Measurements from ENCODE around the gene UBE2D2. TPM values are rescaled to one million over a fixed set of nuclear protein-coding genes. Genes with fewer than 3 reads are reported as not detected.

Gene UBE2D2
- polyA plus RNA-seq, 1 donor from 2014 or later: 118 TPM

DNA sequence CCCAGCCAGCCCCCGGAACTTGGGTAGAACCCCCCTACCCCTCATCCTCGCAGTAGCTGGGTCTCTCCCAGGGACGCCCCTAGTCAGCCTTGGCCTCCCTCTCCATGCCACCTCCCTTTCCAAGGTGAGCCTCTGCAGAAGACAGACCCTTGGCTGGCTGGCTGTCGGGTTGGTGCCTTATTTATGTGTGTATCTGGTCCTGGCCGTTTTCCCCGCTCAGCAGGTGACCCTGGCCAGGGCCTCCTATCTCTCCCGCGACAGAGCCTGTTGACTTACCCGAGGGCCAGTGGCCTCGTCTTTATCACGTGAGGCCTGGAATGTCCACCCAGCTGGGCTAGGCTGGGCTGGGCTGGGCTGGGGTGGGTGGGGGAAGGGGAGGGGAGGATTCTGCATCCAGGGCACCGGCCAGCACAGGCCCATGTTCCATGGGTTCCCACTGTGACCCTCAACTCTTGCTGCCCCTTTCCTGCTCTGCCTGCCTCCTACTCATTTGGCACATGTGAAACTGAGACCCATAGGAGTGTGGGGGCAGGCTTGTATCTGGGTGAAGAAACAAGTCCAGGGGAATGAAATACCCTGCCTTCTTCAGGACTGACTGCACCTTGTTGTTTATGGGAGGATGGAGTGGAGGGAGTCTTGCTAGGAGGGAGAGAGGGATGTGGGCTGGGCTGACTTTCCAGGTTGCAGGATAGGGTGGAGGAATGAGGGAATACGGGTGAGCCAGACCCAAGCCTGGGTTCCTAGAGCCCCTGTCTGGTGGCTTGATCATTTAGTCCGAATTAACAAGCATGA is 90.1 kb downstream of the UBE2D2 start (continued):
- TF ChIP-seq, protein P1, sequence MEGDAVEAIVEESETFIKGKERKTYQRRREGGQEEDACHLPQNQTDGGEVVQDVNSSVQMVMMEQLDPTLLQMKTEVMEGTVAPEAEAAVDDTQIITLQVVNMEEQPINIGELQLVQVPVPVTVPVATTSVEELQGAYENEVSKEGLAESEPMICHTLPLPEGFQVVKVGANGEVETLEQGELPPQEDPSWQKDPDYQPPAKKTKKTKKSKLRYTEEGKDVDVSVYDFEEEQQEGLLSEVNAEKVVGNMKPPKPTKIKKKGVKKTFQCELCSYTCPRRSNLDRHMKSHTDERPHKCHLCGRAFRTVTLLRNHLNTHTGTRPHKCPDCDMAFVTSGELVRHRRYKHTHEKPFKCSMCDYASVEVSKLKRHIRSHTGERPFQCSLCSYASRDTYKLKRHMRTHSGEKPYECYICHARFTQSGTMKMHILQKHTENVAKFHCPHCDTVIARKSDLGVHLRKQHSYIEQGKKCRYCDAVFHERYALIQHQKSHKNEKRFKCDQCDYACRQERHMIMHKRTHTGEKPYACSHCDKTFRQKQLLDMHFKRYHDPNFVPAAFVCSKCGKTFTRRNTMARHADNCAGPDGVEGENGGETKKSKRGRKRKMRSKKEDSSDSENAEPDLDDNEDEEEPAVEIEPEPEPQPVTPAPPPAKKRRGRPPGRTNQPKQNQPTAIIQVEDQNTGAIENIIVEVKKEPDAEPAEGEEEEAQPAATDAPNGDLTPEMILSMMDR (IDR thresholded peaks at IDR 0.05; ENCODE audit: poor library complexity, severe bottlenecking): no peak
- no peak for TF ChIP-seq SMC3 (conservative IDR thresholded peaks at IDR 0.05; ENCODE audit: poor library complexity)

DNA sequence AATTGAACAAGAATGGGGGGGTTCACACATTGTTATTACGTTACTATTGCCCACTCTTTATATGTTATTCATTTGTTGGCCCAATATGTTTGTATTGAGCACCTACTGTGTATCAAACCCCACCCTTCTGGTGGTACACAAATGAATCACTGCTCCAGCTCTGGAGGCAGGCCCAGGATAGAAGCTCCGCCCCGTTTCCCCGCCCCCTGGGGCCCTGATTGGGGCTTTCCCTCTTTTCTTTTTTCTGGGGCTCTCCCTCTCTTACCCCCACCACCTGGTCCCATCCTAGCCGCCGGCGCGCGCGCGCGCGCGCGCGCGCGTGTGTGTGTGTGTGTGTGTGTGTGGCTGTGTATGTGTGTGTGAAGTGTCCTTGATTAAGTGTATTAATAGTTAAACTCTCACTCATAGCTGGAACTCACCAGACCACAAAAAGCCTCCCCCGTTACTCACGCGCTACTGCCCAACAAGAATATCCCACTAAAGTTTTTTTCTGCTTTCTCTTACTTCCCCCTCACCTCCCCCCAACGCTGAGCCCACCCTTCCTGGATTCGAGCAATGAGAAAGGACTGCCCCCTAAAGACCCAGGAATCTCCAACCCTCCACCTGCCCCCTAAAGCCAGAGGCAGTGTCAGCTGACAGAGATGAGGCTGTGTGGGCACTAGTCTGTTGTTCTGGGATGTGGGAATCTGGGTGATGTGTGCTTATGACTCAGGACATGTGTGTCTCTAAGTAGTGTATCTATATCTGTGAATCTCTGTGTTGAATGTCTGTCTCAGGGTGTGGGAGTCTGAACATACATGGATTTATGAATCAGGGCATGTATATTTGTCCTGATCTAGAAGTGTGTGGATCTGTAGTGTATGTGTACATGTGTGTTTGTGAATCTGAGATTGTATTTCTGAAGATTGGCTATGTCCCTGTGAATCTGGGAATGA is 91.0 kb downstream of the UBE2D2 start:
- peaks cover 52% of the 10 kb centered on the region for H3K79me2 ChIP-seq (replicated peaks; ENCODE audit: insufficient read depth, low read length)

More for the DNA sequence above, 91.0 kb downstream of the UBE2D2 start:
- TF ChIP-seq EP300 (conservative IDR thresholded peaks at IDR 0.05; ENCODE audit: poor library complexity, severe bottlenecking) (no peak), SMC3 (conservative IDR thresholded peaks at IDR 0.05; ENCODE audit: poor library complexity) (no peak), POLR2AphosphoS5 (IDR thresholded peaks at IDR 0.05) (no peak), TAF1 (IDR thresholded peaks at IDR 0.05; ENCODE audit: low read depth) (no peak), RAD21 (conservative IDR thresholded peaks at IDR 0.05) (no peak), EZH2 (IDR thresholded peaks at IDR 0.05; ENCODE audit: borderline replicate concordance, insufficient read depth, low read length, poor library complexity, severe bottlenecking) (no peak), MXI1 (conservative IDR thresholded peaks at IDR 0.05; ENCODE audit: poor library complexity, severe bottlenecking) (no peak)
- TF ChIP-seq, protein P1 (IDR thresholded peaks at IDR 0.05; ENCODE audit: poor library complexity, severe bottlenecking): no peak
- TF ChIP-seq, protein P2, sequence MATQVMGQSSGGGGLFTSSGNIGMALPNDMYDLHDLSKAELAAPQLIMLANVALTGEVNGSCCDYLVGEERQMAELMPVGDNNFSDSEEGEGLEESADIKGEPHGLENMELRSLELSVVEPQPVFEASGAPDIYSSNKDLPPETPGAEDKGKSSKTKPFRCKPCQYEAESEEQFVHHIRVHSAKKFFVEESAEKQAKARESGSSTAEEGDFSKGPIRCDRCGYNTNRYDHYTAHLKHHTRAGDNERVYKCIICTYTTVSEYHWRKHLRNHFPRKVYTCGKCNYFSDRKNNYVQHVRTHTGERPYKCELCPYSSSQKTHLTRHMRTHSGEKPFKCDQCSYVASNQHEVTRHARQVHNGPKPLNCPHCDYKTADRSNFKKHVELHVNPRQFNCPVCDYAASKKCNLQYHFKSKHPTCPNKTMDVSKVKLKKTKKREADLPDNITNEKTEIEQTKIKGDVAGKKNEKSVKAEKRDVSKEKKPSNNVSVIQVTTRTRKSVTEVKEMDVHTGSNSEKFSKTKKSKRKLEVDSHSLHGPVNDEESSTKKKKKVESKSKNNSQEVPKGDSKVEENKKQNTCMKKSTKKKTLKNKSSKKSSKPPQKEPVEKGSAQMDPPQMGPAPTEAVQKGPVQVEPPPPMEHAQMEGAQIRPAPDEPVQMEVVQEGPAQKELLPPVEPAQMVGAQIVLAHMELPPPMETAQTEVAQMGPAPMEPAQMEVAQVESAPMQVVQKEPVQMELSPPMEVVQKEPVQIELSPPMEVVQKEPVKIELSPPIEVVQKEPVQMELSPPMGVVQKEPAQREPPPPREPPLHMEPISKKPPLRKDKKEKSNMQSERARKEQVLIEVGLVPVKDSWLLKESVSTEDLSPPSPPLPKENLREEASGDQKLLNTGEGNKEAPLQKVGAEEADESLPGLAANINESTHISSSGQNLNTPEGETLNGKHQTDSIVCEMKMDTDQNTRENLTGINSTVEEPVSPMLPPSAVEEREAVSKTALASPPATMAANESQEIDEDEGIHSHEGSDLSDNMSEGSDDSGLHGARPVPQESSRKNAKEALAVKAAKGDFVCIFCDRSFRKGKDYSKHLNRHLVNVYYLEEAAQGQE (IDR thresholded peaks at IDR 0.05; ENCODE audit: borderline replicate concordance): no peak
- Histone ChIP-seq H3F3A (ENCODE audit: insufficient read depth, low read length, poor library complexity, severe bottlenecking) (no peaks in the 10 kb centered on the region), H3K36me3 (ENCODE audit: insufficient read depth, low read length) (no peaks in the 10 kb centered on the region), H3K4me2 (ENCODE audit: low read length) (peak overlapping the region; percentile 21), H3K9ac (ENCODE audit: low read length) (peak overlapping the region; percentile 47), H3K9me2 (ENCODE audit: insufficient read depth, low read length) (no peaks in the 10 kb centered on the region), H3K27me3 (ENCODE audit: insufficient read depth, low read depth, low read length) (peaks cover 22% of the 10 kb centered on the region), H3K4me3 (ENCODE audit: low read length) (peak overlapping the region; percentile 87), H4K20me1 (ENCODE audit: insufficient read depth) (no peaks in the 10 kb centered on the region), H2AFZ (ENCODE audit: low read depth, low read length) (no peak overlapping the region), H3K9me3 (ENCODE audit: low read length) (no peaks in the 10 kb centered on the region), H3K27ac (ENCODE audit: low read length) (peak overlapping the region; percentile 41)
